Lower leg skin (tissue), 4 donors: ENCODE results near the gene GLP2R. TPM values are rescaled to one million over a fixed set of nuclear protein-coding genes. Genes with fewer than 3 reads are reported as not detected.

ENCODE experiments used
- DNase-seq, 2 donors: peaks; one replicate each; pipeline ENCODE4 v3.0.0-alpha.2; 2019; ENCODE audit warnings: low spot score in 2 of 2
- H3K4me3 ChIP-seq: fragments of 200-600 bp; sonication (generic); 2 replicates; pipeline ENCODE4 v1.5.1; 2017; ENCODE audit warnings: mild to moderate bottlenecking, low read depth; ENCODE audit not compliant: poor library complexity, severe bottlenecking
- CTCF ChIP-seq, 3 donors: fragments of 450-650 bp; IDR thresholded peaks; one replicate each; pipeline ENCODE4 v1.5.1; 2016; ENCODE audit warnings: antibody characterized with exemption in 3 of 3, mild to moderate bottlenecking in 3 of 3, moderate library complexity in 2 of 3
- POLR2A ChIP-seq, 2 donors: fragments of 450-650 bp; IDR thresholded peaks; one replicate each; pipeline ENCODE4 v1.6.1; 2016 to 2017; ENCODE audit warnings: antibody characterized with exemption in 2 of 2, mild to moderate bottlenecking in 1 of 2, moderate library complexity in 1 of 2
- WGBS, 2 donors: methylation state at CpG; one replicate each; pipeline ENCODE4 v1.1.5; 2018; 5-methylcytosine and 5-hydroxymethylcytosine counted together
- intact Hi-C: fragments of 100-400 bp; cut with DNase I; formaldehyde crosslinking; loops from one replicate; pipeline ENCODE4 v1.15.0; 2023; ENCODE audit warnings: low total_unique reads
- total RNA-seq, 4 donors: library from RNA; depleted of rRNA; stranded (reverse); fragments of >200 nt; gene quantifications; one replicate each; pipeline ENCODE4 v1.1.0, GENCODE V29; 2016

Gene GLP2R
- total RNA-seq, 4 donors from 2014 or later, result 1.9 TPM; not detected in 3

GRCh38 chr17:9929871-9930270, 104.1 kb downstream of the GLP2R start:
- DNase-seq, result no peak
- no peak overlapping the region for H3K4me3 ChIP-seq
- TF ChIP-seq POLR2A (IDR thresholded peaks at IDR 0.05), result no peak
- no peak for TF ChIP-seq CTCF (IDR thresholded peaks at IDR 0.05)
- intact Hi-C loops, result loop anchor here (5.0 kb wide), 1 partner anchor 292 kb away; no protein-coding TSS in a partner anchor
- WGBS, 2 donors, result 72 to 85% methylated on average over 8 of the region's 8 CpGs

- TF ChIP-seq POLR2A (IDR thresholded peaks at IDR 0.05) (no peak), CTCF (IDR thresholded peaks at IDR 0.05) (no peak)
- DNase-seq, result no peak
- intact Hi-C loops, result no loop called here
- no peak overlapping the region for H3K4me3 ChIP-seq
- 78 to 81% methylated on average over 12 of the region's 12 CpGs for WGBS, 2 donors
These were observed 105.5 kb downstream of the GLP2R start for GRCh38 chr17:9931144-9931741.

- 60 to 68% methylated on average over 2 of the region's 2 CpGs for WGBS, 2 donors
- H3K4me3 ChIP-seq, result no peak overlapping the region
- intact Hi-C loops, result no loop called here
- DNase-seq, result no peak
- TF ChIP-seq POLR2A (IDR thresholded peaks at IDR 0.05) (no peak), CTCF (IDR thresholded peaks at IDR 0.05) (no peak)
These were observed 106.8 kb downstream of the GLP2R start for GRCh38 chr17:9932491-9932890.

- TF ChIP-seq POLR2A (IDR thresholded peaks at IDR 0.05) (no peak), CTCF (IDR thresholded peaks at IDR 0.05) (no peak)
- intact Hi-C loops, result no loop called here
- no peak for DNase-seq
- H3K4me3 ChIP-seq, result no peak overlapping the region
- 85 to 87% methylated on average over 7 of the region's 7 CpGs for WGBS, 2 donors
These were observed 108.6 kb downstream of the GLP2R start for GRCh38 chr17:9934331-9934730.

GRCh38 chr17:9935408-9935807, 109.7 kb downstream of the GLP2R start:
- DNase-seq, result peak in 1 of 2 donors; percentile 49
- TF ChIP-seq CTCF (IDR thresholded peaks at IDR 0.05), result no peak
- no peak for TF ChIP-seq POLR2A (IDR thresholded peaks at IDR 0.05)
- WGBS, 2 donors, result 63 to 77% methylated on average over 6 of the region's 6 CpGs
- H3K4me3 ChIP-seq, result no peak overlapping the region
- intact Hi-C loops, result no loop called here

- WGBS, 2 donors, result 59 to 61% methylated on average over 3 of the region's 3 CpGs
- no peak for TF ChIP-seq POLR2A (IDR thresholded peaks at IDR 0.05)
- no peak for TF ChIP-seq CTCF (IDR thresholded peaks at IDR 0.05)
- no peak overlapping the region for H3K4me3 ChIP-seq
- peak in 1 of 2 donors; percentile 77 for DNase-seq
- intact Hi-C loops, result no loop called here
These were observed 110.4 kb downstream of the GLP2R start for GRCh38 chr17:9936095-9936494.
